ENCODE results near the gene BRSK1.

The BRSK1 gene

GRCh38 chr19:55253842-55254624 is 29.8 kb upstream of the BRSK1 start:
- in situ Hi-C loops (cut with HindIII; ENCODE audit: low sequenced_read_pairs) = no loop called here

GRCh38 chr19:55254625-55254977 is 29.2 kb upstream of the BRSK1 start:
- in situ Hi-C loops (cut with HindIII; ENCODE audit: low sequenced_read_pairs) = no loop called here

- in situ Hi-C loops (cut with HindIII; ENCODE audit: low sequenced_read_pairs) = no loop called here
Measured at GRCh38 chr19:55255618-55256423, 28.0 kb upstream of the BRSK1 start.

GRCh38 chr19:55256562-55257460 is 27.0 kb upstream of the BRSK1 start:
- in situ Hi-C loops (cut with HindIII; ENCODE audit: low sequenced_read_pairs) = no loop called here

GRCh38 chr19:55257461-55258420 is 26.1 kb upstream of the BRSK1 start:
- in situ Hi-C loops (cut with HindIII; ENCODE audit: low sequenced_read_pairs) = no loop called here

- in situ Hi-C loops (cut with HindIII; ENCODE audit: low sequenced_read_pairs) = no loop called here
Measured at GRCh38 chr19:55258476-55258827, 25.3 kb upstream of the BRSK1 start.

GRCh38 chr19:55258828-55259539 is 24.8 kb upstream of the BRSK1 start, which contains the start of gene PPP6R1:
Gene PPP6R1, minus strand, starts transcription at chr19:55259017. Its CDS starts 11,914 bp downstream, at chr19:55247103.
- in situ Hi-C loops (cut with HindIII; ENCODE audit: low sequenced_read_pairs) = no loop called here

- in situ Hi-C loops (cut with HindIII; ENCODE audit: low sequenced_read_pairs) = no loop called here
Measured at GRCh38 chr19:55259540-55260210, 24.1 kb upstream of the BRSK1 start.

GRCh38 chr19:55261671-55262126 is 22.1 kb upstream of the BRSK1 start:
- in situ Hi-C loops (cut with HindIII; ENCODE audit: low sequenced_read_pairs) = no loop called here

GRCh38 chr19:55262359-55262758 is 21.4 kb upstream of the BRSK1 start:
- in situ Hi-C loops (cut with HindIII; ENCODE audit: low sequenced_read_pairs) = no loop called here

GRCh38 chr19:55264531-55264930 is 19.3 kb upstream of the BRSK1 start:
- in situ Hi-C loops (cut with HindIII; ENCODE audit: low sequenced_read_pairs) = no loop called here

GRCh38 chr19:55265173-55265572 is 18.6 kb upstream of the BRSK1 start:
- in situ Hi-C loops (cut with HindIII; ENCODE audit: low sequenced_read_pairs) = no loop called here

GRCh38 chr19:55265723-55266386 is 17.9 kb upstream of the BRSK1 start:
- in situ Hi-C loops (cut with HindIII; ENCODE audit: low sequenced_read_pairs) = no loop called here

- in situ Hi-C loops (cut with HindIII; ENCODE audit: low sequenced_read_pairs) = no loop called here
Measured at GRCh38 chr19:55266404-55266803, 17.4 kb upstream of the BRSK1 start.

GRCh38 chr19:55266840-55267239 is 17.0 kb upstream of the BRSK1 start:
- in situ Hi-C loops (cut with HindIII; ENCODE audit: low sequenced_read_pairs) = no loop called here

- in situ Hi-C loops (cut with HindIII; ENCODE audit: low sequenced_read_pairs) = no loop called here
Measured at GRCh38 chr19:55269299-55269698, 14.5 kb upstream of the BRSK1 start.

- in situ Hi-C loops (cut with HindIII; ENCODE audit: low sequenced_read_pairs) = no loop called here
Measured at GRCh38 chr19:55270172-55270942, 13.4 kb upstream of the BRSK1 start.

GRCh38 chr19:55272142-55272541 is 11.7 kb upstream of the BRSK1 start:
- in situ Hi-C loops (cut with HindIII; ENCODE audit: low sequenced_read_pairs) = no loop called here
